ENCODE data around the gene CNOT6.

DNA sequence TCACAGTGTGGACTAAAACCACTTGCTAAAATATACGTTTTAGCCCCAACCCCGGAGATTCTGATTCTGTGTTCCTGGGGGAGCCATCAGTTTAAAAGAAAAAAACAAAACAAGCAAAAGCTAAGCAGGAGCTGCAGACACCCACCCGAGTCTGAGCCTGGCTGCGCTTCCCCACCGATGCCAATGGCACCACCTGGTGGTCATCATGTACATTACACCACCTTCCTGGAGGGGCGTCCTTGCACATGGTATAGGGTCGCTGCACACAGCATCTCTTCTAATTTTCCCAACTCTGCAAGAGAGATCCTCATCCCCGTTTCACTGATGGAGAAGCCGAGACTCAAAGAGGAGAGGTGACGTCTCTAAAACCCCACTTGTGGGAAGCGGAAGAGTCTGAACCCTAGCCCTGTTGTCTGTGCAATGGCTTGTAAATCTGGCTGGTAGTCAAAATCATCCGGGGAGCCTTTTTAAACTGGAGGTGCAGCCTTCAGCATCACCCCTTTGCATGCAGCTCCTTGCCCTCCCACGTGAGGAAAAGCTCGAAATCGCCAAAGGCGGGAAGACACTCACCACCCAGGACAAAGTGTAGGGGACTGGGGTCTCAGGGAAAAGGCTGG lies 23.1 kb upstream of the CNOT6 start:
- TF ChIP-seq, protein P1, sequence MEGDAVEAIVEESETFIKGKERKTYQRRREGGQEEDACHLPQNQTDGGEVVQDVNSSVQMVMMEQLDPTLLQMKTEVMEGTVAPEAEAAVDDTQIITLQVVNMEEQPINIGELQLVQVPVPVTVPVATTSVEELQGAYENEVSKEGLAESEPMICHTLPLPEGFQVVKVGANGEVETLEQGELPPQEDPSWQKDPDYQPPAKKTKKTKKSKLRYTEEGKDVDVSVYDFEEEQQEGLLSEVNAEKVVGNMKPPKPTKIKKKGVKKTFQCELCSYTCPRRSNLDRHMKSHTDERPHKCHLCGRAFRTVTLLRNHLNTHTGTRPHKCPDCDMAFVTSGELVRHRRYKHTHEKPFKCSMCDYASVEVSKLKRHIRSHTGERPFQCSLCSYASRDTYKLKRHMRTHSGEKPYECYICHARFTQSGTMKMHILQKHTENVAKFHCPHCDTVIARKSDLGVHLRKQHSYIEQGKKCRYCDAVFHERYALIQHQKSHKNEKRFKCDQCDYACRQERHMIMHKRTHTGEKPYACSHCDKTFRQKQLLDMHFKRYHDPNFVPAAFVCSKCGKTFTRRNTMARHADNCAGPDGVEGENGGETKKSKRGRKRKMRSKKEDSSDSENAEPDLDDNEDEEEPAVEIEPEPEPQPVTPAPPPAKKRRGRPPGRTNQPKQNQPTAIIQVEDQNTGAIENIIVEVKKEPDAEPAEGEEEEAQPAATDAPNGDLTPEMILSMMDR (IDR thresholded peaks at IDR 0.05): peak; percentile 95
- TF ChIP-seq POLR2AphosphoS5 (IDR thresholded peaks at IDR 0.05; ENCODE audit: low read depth, low read length): no peak
- TF ChIP-seq TCF7L2 (IDR thresholded peaks at IDR 0.05; ENCODE audit: low read depth, low read length): no peak
- TF ChIP-seq, protein P2, sequence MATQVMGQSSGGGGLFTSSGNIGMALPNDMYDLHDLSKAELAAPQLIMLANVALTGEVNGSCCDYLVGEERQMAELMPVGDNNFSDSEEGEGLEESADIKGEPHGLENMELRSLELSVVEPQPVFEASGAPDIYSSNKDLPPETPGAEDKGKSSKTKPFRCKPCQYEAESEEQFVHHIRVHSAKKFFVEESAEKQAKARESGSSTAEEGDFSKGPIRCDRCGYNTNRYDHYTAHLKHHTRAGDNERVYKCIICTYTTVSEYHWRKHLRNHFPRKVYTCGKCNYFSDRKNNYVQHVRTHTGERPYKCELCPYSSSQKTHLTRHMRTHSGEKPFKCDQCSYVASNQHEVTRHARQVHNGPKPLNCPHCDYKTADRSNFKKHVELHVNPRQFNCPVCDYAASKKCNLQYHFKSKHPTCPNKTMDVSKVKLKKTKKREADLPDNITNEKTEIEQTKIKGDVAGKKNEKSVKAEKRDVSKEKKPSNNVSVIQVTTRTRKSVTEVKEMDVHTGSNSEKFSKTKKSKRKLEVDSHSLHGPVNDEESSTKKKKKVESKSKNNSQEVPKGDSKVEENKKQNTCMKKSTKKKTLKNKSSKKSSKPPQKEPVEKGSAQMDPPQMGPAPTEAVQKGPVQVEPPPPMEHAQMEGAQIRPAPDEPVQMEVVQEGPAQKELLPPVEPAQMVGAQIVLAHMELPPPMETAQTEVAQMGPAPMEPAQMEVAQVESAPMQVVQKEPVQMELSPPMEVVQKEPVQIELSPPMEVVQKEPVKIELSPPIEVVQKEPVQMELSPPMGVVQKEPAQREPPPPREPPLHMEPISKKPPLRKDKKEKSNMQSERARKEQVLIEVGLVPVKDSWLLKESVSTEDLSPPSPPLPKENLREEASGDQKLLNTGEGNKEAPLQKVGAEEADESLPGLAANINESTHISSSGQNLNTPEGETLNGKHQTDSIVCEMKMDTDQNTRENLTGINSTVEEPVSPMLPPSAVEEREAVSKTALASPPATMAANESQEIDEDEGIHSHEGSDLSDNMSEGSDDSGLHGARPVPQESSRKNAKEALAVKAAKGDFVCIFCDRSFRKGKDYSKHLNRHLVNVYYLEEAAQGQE (IDR thresholded peaks at IDR 0.05; ENCODE audit: insufficient read depth in 1 of 2, low read depth in 2 of 2, low read length in 1 of 2): no peak
- no peak for TF ChIP-seq SIN3A (IDR thresholded peaks at IDR 0.05; ENCODE audit: borderline replicate concordance, insufficient read depth, low read depth, low read length)
